Ishikawa (cell line): ENCODE results near the gene GAS2L1.

Experiments
- CEBPB ChIP-seq: IDR thresholded peaks from 2 replicates; pipeline ENCODE4 v1.6.1; 2012
- CREB1 ChIP-seq: IDR thresholded peaks from 2 replicates; pipeline ENCODE4 v1.6.1; 2012; ENCODE audit warnings: low read depth
- EGR1 ChIP-seq: IDR thresholded peaks from 2 replicates; pipeline ENCODE4 v1.6.1; 2012
- EP300 ChIP-seq: IDR thresholded peaks from 2 replicates; pipeline ENCODE4 v1.6.1; 2012; ENCODE audit warnings: borderline replicate concordance
- FOXM1 ChIP-seq: IDR thresholded peaks from 2 replicates; pipeline ENCODE4 v1.6.1; 2012; ENCODE audit warnings: low read depth, borderline replicate concordance
- MAX ChIP-seq: IDR thresholded peaks from 2 replicates; pipeline ENCODE4 v1.6.1; 2012
- NFIC ChIP-seq: IDR thresholded peaks from 2 replicates; pipeline ENCODE4 v1.6.1; 2012
- RAD21 ChIP-seq: IDR thresholded peaks from 2 replicates; pipeline ENCODE4 v1.6.1; 2012; ENCODE audit warnings: low read depth
- REST ChIP-seq: IDR thresholded peaks from 2 replicates; pipeline ENCODE4 v1.6.1; 2012; ENCODE audit warnings: low read depth, mild to moderate bottlenecking
- TAF1 ChIP-seq: IDR thresholded peaks from 2 replicates; pipeline ENCODE4 v1.6.1; 2012; ENCODE audit warnings: low read depth, mild to moderate bottlenecking
- TCF12 ChIP-seq: IDR thresholded peaks from 2 replicates; pipeline ENCODE4 v1.6.1; 2012; ENCODE audit warnings: low read depth
- TEAD4 ChIP-seq: IDR thresholded peaks from 2 replicates; pipeline ENCODE4 v1.6.1; 2012
- USF1 ChIP-seq: IDR thresholded peaks from 2 replicates; pipeline ENCODE4 v1.6.1; 2012
- YY1 ChIP-seq: IDR thresholded peaks from 2 replicates; pipeline ENCODE4 v1.6.1; 2012; ENCODE audit warnings: low read depth
- ZBTB7A ChIP-seq: IDR thresholded peaks from 2 replicates; pipeline ENCODE4 v1.6.1; 2012; ENCODE audit warnings: low read depth

GAS2L1 gene

GRCh38 chr22:29335656-29336055 is 29.2 kb downstream of the GAS2L1 start:
- TF ChIP-seq ZBTB7A (no peak), USF1 (no peak), FOXM1 (no peak), YY1 (no peak), MAX (no peak), CREB1 (no peak), TCF12 (no peak), REST (no peak), EGR1 (no peak), TAF1 (no peak), CEBPB (no peak)

GRCh38 chr22:29336751-29337490 is 30.5 kb downstream of the GAS2L1 start:
- TF ChIP-seq CREB1 (no peak), RAD21 (no peak), MAX (no peak), TAF1 (no peak), FOXM1 (no peak), TEAD4 (no peak), CEBPB (no peak), EGR1 (no peak), NFIC (no peak), ZBTB7A (no peak), REST (no peak), YY1 (no peak), USF1 (no peak), EP300 (no peak), TCF12 (no peak)

GRCh38 chr22:29337631-29338284 is 31.3 kb downstream of the GAS2L1 start:
- no peak for TF ChIP-seq CEBPB
- TF ChIP-seq USF1 = no peak
- TF ChIP-seq CREB1 = no peak
- TF ChIP-seq TAF1 = no peak

GRCh38 chr22:29338398-29338797 is 31.9 kb downstream of the GAS2L1 start:
- no peak for TF ChIP-seq FOXM1
- TF ChIP-seq EP300 = no peak
- TF ChIP-seq YY1 = no peak
- TF ChIP-seq EGR1 = no peak
- no peak for TF ChIP-seq TAF1
- no peak for TF ChIP-seq MAX
